ENCODE measurements around the gene BSND.

DNA sequence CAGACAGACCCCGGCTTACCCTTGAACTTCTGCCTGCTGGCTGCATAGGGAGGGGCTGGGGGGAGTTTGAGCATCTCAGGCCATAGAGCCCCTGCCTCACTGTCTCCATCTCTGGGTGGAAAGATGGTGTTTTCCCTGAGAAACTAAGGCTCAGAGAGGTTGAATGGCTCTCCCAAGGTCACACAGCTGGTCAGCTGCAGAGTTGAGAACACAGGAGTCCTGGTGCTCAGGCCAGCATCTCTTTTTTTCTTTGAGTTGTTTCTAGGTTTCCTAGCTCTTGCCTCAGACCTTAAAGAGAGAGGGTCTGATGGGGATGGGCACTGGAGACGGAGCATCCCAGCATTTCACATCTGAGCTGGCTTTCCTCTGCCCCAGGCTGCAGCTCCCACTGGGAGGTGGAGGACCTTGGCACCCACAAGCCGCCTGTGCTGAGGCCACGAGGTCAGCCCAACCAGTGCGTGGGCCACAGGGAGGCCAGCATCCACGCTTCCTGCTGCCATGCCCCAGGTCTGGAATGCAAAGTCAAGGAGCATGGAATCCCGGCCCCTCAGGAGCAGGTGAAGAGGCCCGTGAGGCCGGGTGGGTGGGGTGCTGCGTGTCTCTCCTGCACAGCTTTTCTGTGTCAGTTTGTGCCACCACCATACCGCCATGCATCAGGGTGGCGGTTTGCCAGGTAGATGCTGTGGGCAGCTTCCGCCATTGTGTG lies 62.4 kb downstream of the BSND start:
- TF ChIP-seq YY1 (tag by site-specific recombination; IDR thresholded peaks at IDR 0.05) (no peak), SETDB1 (IDR thresholded peaks at IDR 0.05; ENCODE audit: insufficient read length, low read length) (no peak), ZNF292 (tag by site-specific recombination; IDR thresholded peaks at IDR 0.05; ENCODE audit: borderline replicate concordance, low read depth) (no peak), ZNF529 (tag by site-specific recombination; IDR thresholded peaks at IDR 0.05; ENCODE audit: insufficient replicate concordance) (no peak), ZNF274 (IDR thresholded peaks at IDR 0.05; ENCODE audit: low read length) (no peak), ZNF274 (tag by site-specific recombination; IDR thresholded peaks at IDR 0.05; ENCODE audit: borderline replicate concordance) (no peak), PRDM1 (tag by site-specific recombination; IDR thresholded peaks at IDR 0.05) (no peak)
- TF ChIP-seq, protein P1, sequence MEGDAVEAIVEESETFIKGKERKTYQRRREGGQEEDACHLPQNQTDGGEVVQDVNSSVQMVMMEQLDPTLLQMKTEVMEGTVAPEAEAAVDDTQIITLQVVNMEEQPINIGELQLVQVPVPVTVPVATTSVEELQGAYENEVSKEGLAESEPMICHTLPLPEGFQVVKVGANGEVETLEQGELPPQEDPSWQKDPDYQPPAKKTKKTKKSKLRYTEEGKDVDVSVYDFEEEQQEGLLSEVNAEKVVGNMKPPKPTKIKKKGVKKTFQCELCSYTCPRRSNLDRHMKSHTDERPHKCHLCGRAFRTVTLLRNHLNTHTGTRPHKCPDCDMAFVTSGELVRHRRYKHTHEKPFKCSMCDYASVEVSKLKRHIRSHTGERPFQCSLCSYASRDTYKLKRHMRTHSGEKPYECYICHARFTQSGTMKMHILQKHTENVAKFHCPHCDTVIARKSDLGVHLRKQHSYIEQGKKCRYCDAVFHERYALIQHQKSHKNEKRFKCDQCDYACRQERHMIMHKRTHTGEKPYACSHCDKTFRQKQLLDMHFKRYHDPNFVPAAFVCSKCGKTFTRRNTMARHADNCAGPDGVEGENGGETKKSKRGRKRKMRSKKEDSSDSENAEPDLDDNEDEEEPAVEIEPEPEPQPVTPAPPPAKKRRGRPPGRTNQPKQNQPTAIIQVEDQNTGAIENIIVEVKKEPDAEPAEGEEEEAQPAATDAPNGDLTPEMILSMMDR (tag by site-specific recombination; IDR thresholded peaks at IDR 0.05): no peak
- TF ChIP-seq, protein P2, sequence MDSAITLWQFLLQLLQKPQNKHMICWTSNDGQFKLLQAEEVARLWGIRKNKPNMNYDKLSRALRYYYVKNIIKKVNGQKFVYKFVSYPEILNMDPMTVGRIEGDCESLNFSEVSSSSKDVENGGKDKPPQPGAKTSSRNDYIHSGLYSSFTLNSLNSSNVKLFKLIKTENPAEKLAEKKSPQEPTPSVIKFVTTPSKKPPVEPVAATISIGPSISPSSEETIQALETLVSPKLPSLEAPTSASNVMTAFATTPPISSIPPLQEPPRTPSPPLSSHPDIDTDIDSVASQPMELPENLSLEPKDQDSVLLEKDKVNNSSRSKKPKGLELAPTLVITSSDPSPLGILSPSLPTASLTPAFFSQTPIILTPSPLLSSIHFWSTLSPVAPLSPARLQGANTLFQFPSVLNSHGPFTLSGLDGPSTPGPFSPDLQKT (IDR thresholded peaks at IDR 0.05; ENCODE audit: borderline replicate concordance, low read depth, low read length): no peak
- TF ChIP-seq, protein P3, sequence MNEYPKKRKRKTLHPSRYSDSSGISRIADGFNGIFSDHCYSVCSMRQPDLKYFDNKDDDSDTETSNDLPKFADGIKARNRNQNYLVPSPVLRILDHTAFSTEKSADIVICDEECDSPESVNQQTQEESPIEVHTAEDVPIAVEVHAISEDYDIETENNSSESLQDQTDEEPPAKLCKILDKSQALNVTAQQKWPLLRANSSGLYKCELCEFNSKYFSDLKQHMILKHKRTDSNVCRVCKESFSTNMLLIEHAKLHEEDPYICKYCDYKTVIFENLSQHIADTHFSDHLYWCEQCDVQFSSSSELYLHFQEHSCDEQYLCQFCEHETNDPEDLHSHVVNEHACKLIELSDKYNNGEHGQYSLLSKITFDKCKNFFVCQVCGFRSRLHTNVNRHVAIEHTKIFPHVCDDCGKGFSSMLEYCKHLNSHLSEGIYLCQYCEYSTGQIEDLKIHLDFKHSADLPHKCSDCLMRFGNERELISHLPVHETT (tag by site-specific recombination; IDR thresholded peaks at IDR 0.05): no peak

Data from HEK293 (cell line).